GM12872 (cell line): ENCODE results near the gene SLAMF1.

Experiments used
- CTCF ChIP-seq: IDR thresholded peaks from 3 replicates; pipeline ENCODE4 v1.5.1; 2011; ENCODE audit warnings: low read depth, mild to moderate bottlenecking, low read length, moderate library complexity; ENCODE audit not compliant: insufficient read depth

Gene SLAMF1

DNA sequence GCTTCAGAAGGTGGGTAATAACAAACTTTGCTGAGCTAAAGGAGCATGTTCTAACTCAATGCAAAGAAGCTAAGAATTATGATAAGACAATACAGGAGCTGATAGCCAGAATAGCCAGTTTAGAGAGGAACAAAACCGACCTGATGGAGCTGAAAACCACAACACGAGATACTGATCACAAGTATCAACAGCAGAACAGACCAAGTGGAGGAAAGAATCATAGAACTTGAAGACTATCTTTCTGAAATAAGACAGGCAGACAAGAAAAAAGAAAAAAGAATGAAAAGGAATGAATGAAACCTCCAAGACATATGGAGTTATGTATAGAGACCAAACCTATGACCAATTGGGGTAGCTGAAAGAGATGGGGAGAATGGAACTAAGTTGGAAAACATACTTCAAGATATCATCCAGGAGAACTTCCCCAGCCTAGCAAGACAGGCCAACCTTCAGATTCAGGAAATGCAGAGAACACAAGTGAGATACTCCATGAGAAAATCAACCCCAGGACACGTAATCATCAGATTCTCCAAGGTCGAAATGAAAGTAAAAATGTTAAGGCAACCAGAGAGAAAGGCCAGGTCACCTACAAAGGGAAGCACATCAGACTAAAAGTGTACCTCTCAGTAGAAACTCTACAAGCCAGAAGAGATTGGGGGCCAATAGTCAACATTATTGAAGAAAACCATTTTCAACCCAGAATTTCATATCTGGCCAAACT lies 88.0 kb downstream of the SLAMF1 start:
- TF ChIP-seq CTCF, result no peak
